DMS153 treated with DMSO at 0.1 percent for 48 hours (cell line): Measurements from ENCODE around the gene BHLHE23.

Experiments used
- DNase-seq: peaks from one replicate; lab custom pipeline; 2025; ENCODE audit not compliant: unreplicated experiment; lab: John Stamatoyannopoulos, UW

BHLHE23 gene

DNA sequence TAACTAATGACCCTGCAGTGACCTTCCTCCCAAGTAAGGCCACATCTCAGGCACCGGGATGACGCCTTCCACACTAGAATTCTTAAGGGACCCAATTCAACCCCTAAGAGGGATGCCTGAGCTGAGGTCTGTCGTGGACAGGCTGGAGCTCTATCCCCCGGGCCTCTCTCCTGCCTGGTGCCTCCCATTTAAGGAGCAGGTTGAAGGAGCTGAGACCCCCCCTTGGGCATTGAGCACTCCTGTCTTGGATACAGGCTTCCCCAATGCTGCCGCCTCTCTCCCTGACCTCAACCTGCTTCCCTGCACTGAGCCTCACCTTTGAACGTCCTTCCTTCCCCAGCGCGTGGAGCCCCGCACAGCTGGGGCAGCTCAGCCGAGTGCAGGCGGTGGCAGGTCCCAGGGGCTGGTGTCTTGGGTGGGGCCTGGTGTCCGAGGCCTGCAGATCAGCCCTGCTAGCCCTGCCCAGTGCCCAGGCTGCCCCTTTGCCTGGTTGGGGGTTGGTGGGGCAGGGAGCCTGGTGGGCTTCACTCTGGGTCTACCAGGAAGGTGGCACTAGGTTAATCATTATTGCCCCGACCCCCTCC, 19.9 kb upstream of the BHLHE23 start:
- DNase-seq, result no peak

DNA sequence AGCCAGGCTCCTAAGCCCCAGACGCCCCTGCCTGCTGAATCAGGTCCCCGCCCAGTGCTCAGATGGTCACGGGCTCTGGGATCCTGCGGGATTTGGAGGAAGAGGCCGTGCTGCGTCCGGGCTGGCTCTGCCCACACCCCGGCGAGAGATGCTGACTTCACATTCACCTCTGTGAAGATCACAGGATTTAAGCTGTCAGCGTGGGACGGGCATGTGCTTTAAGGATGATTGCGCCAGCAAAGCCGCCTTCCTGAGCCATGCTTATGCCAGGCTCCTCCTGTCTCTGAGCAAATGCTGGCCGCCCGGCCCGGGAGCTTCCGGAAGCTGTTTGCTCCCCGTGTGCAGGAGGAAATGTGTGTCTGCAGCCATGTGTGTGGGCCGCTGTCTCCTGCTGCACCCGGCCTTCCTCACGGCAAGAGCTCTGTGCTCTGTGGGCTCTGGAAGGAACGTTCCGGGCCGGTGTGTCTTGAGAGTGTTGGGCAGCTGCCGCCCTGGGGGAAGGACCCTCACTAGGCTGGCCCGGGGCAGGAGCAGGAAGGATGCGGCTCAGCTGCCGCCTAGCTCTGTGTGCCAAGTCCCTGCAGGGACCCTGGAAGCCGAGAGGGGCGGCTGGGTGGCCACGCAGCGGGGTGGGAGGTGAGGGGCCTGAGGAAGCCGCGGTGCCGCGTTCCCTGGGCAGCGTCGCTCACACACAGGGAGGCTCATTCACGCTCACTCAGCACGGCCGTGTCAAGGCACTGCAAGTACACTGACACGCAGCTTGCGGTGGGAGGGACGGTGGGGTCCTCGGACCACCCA, 19.0 kb upstream of the BHLHE23 start:
- DNase-seq, result peak; percentile 45

- no peak for DNase-seq
Measured at GRCh38 chr20:63024573-63025392, 18.0 kb upstream of the BHLHE23 start.

GRCh38 chr20:63023936-63024571, 17.3 kb upstream of the BHLHE23 start:
- no peak for DNase-seq

DNA sequence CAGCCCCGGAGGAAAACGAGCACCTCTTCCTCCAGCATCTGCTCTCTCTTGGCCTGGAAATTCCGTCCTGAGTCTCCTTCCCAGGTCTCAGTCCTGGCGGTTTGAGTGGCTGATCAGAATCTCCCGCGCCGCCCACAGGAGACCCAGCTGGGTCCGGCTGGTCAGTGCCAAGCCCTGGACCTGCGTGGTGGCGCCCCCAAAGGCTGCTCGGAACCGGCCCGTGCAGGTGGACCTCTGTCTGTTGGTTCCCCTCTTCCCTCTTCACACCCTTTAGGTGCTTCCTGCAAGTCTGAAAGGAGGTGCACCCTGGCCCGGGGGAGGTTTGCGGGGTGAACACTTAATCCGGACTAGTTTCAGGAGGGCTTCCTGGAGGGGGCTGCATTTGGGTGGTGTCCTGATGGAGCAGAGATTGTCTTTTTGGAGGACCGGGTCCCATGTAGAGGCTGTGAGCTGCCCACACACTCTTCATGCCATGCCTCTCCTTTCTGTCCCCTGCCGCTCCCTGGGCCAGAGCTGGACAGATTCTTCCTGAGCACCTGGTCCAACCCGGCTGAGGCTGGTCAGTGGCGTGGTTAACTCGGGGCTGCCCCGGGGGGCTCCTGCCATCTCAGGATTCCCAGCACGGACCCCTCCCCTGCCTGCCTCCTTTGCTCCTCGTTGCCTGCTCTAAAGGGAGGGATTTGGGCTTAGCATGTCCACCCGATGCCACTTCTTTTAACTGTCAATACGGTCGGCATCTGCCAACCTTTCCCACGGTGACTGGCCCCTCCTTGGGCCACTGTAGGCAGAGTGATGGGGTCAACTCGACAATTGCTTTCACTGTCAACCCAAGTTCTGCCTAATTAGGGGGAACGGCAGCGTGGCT, 16.5 kb upstream of the BHLHE23 start:
- DNase-seq, result no peak

GRCh38 chr20:63022501-63022900, 15.7 kb upstream of the BHLHE23 start:
- no peak for DNase-seq

DNA sequence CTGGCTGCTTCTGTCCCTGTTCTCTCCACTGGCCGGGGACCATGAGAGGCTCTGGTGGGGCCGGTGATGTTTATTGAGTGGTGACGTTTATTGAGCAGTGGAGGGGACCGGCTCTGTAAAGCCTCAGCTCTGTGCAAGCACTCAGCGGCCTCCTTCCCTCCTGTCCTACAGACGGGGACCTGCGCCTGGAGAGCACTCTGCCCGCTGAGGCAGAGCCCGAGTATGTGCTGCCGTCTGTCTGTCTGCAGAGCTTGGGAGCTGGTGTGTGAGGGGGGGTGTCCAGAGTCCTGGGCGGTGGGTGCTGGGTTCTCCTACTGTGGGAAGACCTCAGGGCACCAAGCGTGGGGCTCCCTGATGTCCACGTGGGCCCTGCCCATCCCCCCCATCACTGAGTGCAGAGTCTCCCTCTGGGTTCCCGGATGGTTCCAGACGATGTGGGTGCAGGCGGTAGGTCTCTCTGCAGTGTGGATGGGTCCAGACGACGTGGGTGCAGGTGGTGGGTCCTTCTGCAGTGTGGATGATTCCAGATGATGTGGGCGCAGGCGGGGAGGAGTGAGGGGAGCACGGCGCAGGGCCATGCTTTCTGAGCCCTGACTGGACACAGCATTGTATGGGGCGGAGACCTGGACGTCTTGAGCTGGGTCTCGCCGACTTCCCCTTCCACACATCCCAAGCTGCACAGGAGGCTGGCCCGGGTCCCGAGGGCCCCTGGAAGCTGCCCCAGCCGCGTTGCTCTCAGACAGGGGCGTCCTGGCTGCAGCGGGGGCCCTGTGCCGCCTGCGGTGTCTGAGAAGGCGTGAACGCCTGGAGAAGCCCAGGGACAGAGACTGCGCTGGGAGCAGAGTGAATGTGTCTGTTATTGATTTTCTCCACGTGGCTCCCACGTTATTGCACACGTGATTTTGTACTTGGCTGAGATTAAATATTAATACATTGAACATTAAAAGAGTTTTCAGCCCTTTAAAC, 14.9 kb upstream of the BHLHE23 start:
- no peak for DNase-seq

DNA sequence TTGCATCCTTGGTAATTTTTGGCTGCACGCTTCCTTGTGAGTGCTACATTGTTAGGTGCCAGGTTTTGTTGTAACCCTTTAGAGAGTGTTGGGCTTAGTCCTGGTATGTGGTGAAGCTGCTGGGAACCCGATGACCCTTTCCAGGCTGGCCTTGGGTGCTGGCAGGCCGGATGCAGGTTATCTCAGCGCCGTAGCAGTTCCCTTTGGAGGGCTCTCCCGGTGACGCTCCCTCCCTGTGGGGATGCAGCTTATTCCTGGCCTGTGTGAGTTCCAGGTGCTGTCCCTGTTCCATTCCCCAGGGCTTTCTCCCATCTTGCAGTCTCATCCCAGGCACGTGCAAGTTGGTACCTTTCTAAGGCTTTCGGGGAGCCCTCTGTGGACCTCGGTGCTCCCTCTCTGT, 13.9 kb upstream of the BHLHE23 start:
- DNase-seq, result no peak

GRCh38 chr20:63017826-63018411, 11.2 kb upstream of the BHLHE23 start:
- no peak for DNase-seq

DNA sequence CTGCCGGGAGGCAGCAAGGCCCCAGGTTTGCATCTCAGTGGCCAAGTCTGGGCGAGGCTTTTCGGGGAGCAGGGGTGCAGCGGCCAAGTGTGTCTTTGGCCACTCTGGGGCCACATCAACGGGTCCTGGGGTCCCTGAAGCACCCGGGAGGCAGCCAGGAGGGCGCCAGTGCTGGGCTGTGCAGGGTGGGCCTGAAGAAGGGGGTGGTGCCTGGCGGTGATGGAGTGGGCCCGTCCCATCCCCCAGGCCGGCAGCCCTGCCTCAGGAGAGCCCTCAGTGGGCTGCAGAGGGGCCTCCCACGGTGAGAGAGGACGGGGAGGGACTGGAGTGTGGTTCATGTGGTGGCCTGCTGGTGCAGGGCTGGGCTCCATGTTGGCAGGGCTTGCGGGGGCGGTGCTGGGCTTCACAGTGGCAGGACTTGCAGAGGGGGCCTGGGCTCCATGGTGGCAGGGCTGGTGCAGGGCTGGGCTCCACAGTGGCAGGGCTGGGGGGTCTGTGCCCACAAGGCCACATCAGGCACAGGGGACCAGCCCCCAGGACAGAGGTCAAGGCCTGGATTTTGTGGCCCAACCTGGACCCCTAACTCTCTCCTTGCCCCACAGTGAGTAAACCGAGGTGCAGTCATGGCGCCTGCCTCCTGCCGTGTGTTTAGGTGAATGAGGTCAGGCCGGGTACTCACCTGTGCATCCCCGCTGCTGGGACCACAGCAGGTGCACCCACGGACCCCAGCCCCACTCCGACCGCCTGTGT, 10.5 kb upstream of the BHLHE23 start:
- no peak for DNase-seq

DNA sequence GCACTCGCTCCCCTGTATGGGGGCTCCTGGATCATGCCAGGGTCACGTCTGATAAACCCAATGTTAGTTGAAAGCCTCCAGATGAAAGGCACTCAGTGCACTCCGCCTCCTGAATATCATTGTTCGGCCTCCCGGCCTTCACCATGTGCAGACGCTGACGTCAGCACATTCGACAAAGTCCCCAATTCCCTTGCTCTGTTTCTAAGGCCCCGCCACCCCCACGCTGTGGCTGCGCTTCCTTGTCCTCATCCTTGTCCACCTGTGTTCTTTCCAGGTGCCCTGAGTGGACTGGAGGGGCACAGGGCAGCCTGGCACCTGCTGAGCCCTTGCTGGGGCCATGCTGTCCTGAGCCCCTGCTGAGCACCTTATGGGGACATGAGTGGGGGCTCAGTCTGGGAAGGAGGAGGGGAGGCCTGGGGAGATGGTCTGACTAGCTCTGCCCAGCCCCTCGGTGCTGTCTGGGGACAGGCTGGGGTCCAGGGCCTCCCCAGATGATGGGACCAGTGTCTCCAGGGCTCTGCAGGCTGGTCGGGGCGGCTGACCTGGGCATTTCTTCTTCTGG, 9.8 kb upstream of the BHLHE23 start:
- no peak for DNase-seq

- DNase-seq, result no peak
Measured at GRCh38 chr20:63015662-63016361, 9.0 kb upstream of the BHLHE23 start.

- DNase-seq, result no peak
Measured at GRCh38 chr20:63015147-63015661, 8.4 kb upstream of the BHLHE23 start.

GRCh38 chr20:63014710-63015109, 7.9 kb upstream of the BHLHE23 start:
- no peak for DNase-seq

GRCh38 chr20:63014287-63014686, 7.5 kb upstream of the BHLHE23 start:
- DNase-seq, result no peak

DNA sequence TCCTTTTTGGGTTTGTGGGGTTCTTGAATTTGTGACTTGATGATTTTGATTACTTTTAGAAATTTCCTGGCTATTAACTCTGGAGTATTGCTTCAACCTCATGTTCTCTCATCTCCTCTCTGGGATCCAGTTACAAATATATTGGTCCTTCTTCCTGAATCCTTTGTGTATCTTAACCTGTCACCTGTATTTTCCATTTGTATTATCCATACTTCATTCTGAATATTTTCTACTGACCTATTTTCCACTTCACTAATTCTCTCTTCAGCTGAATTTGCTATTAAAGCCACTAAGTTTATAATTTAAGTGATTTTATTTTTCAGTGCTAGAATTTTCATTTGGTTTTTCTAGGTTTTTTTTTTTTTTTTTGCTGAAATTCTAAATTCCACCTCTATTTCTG, 6.4 kb upstream of the BHLHE23 start:
- DNase-seq, result no peak

DNA sequence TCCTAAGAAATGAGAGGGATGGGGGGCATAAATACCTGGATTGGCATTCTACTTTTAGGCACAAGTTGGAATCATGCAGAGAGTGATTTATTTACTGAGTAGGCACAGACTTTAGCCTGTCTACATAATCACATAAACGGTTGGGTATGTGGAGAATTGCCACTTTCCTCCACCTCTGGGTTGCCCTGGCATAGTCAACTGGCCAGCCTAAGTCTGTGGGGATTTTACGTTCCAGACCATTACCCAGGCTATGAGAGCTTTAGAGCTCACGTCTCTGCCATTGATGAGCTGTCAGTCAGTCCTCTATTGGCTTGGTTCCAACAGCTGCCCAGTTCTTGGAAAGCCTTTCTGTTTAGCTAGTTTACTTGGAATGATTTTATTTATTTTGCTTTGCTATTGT, 5.0 kb upstream of the BHLHE23 start:
- DNase-seq, result no peak
